Fibroblast of pulmonary artery (primary cell): ENCODE measurements around the gene ATG9A.

Source experiments
- DNase-seq: peaks from one replicate; pipeline ENCODE4 v3.0.0-alpha.2; 2010; ENCODE audit warnings: low read depth
- H3K4me3 ChIP-seq: replicated peaks from 2 replicates; pipeline ENCODE4 v1.5.1; 2011; ENCODE audit warnings: low read depth, mild to moderate bottlenecking, control low read depth, low read length, moderate library complexity
- CTCF ChIP-seq: IDR thresholded peaks from 2 replicates; pipeline ENCODE4 v1.5.1; 2011; ENCODE audit warnings: mild to moderate bottlenecking, control low read depth, low read length, inconsistent platforms; ENCODE audit errors: missing control alignments

The ATG9A gene

GRCh38 chr2:219252570-219252899 lies 23.1 kb upstream of the ATG9A start:
- DNase-seq = no peak
- TF ChIP-seq CTCF = no peak
- peak overlapping the region; percentile 65 for H3K4me3 ChIP-seq

- no peak for TF ChIP-seq CTCF
- DNase-seq = no peak
- H3K4me3 ChIP-seq = no peak overlapping the region
Measured at GRCh38 chr2:219252084-219252483, 22.6 kb upstream of the ATG9A start.

- no peak for TF ChIP-seq CTCF
- DNase-seq = no peak
- H3K4me3 ChIP-seq = no peak overlapping the region
Measured at GRCh38 chr2:219251656-219252055, 22.2 kb upstream of the ATG9A start.

GRCh38 chr2:219250049-219250781 lies 20.8 kb upstream of the ATG9A start:
- DNase-seq = peak; percentile 27
- no peak for TF ChIP-seq CTCF
- H3K4me3 ChIP-seq = no peak overlapping the region

- peak; percentile 95 for DNase-seq
- TF ChIP-seq CTCF = no peak
- peak overlapping the region; percentile 17 for H3K4me3 ChIP-seq
Measured at GRCh38 chr2:219249203-219249980, 20.0 kb upstream of the ATG9A start.

- H3K4me3 ChIP-seq = peak overlapping the region; percentile 17
- no peak for TF ChIP-seq CTCF
- DNase-seq = no peak
Measured at GRCh38 chr2:219248845-219249202, 19.4 kb upstream of the ATG9A start.
